NCI-H187 (cell line): ENCODE data around the gene PALM.

Source experiments
- DNase-seq, 2 experiments: peaks; one replicate each; lab custom pipeline; 2025; lab: John Stamatoyannopoulos, UW

The PALM gene

DNA sequence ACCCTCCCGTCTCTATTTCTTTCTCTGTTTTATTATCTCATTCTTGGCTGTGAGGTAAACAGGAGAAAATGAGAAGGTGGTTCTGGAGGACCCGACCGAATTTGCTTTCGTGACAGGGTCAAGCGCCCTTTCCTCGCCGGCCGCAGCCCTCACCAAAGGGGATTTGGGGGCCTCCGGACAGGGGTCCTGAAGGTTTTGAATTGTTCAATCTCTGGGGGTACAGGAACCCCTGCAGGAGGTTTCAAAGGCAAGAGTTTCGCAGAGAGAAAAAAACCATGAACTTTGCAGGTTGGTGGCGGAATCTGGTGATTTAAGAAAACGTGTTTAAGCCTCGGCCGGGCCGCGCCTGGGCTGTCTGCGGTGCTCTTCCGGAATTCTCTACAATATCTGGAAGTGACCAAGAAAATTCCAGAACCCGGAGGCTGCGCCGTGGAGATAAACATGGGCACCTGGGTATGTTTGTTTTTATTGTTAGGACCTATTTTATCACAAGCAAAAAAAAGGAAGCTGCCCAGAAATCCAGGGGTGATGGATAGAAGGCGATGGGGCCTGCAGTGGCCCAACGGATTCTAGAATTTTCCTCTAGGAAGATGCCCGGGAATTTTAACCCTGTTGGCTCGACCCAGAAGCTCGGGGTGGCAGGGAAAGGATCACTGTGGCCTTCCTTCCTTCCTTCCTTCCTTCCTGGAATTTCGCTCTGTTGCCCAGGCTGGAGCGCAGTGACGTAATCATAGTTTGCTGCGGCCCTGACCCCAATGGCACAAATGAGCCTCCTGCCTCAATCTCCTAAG lies 74.3 kb downstream of the PALM start:
- DNase-seq, result no peak

DNA sequence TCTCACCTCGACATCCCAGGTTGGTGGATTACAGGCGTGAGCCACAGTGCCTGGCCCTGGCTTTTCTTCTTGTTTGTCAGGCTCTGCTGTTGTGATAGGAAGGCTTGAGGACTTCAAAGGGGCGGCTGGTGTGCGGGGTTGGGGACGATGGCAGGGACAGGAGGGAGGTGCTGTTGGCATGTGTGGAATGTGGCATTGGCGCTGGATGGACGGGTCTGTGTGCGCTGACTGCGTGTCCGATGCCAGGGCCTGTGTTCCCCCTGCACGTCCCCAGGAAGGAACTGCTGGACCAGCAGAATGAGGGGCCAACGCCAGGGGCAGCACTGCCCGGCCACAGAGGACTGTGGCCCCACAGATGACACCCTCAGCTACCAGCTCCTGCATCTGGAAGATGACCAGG lies 75.8 kb downstream of the PALM start:
- DNase-seq, result no peak

DNA sequence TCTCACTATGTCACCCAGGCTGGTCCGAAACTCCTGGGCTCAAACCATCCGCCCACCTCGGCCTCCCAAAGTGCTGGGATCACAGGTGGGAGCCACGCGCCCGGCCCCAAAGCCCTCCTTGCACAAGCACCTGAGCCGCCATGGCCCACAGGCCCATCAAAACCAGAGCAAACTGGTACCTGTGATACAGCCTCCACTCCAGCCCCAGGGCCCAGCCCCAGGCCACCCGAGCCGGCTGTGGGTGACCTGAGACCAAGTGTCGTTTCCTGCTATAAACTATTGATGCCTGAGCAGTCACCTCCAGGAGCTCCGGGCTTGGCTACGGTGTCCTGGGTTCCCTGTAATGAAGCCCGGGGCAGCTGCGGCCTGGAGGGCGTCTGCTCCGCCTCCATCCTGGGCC lies 78.8 kb downstream of the PALM start:
- no peak for DNase-seq

- no peak for DNase-seq
These were observed 79.9 kb downstream of the PALM start for GRCh38 chr19:788686-788982.

GRCh38 chr19:788983-789700 lies 80.4 kb downstream of the PALM start:
- DNase-seq, result no peak

- no peak for DNase-seq
These were observed 80.9 kb downstream of the PALM start for GRCh38 chr19:789701-790060.

GRCh38 chr19:791007-791566 lies 82.4 kb downstream of the PALM start:
- no peak for DNase-seq

GRCh38 chr19:791567-792305 lies 83.0 kb downstream of the PALM start:
- DNase-seq, result no peak

DNA sequence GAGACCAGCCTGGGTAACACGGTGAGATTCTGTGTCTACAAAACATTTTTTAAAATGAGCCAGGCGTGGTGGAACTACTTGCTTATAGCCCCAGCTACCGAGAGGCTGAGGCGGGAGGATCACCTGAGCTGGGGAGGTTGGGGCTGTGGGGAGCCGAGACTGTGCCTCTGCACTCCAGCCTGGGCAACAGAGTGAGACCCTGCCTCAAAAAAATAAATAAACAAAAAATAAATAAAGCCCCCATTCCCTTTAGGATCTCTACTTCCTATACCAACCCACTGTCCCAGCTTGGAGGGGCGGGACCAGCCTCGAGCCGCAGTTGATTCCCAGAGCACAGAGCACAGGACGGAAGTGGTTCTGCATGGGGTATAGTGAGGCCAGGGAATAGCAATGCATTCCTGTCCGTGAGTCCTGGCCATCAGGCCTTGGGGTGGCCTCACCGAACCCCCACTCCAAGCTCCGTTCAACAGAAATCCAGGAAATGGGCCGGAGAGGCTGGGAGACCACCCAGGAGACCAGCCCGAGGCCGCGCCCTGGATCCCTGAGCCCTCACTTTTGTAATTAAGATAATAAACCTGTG lies 83.7 kb downstream of the PALM start:
- no peak for DNase-seq

DNA sequence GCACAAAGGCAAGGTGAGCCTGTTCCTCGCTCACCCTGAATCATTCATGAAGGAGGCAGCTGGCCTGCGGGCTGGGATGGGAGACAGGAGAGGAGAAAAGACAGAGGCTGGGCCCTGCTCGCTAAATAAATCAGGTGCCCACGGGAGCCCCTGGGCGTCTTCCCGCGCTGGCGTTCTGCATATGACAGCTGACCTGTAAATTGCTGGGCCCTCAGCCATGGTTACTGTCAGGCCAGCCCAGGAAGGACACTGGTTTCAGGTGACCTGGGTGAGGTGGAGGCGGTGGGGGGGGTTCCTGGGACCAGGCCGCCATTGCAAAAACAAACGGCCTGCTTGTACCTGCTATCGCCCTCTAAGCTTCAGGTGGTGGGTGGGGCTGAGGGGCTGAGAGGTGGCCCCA lies 85.1 kb downstream of the PALM start:
- DNase-seq, result no peak

GRCh38 chr19:795073-795611 lies 86.4 kb downstream of the PALM start:
- no peak for DNase-seq

- no peak for DNase-seq
These were observed 87.2 kb downstream of the PALM start for GRCh38 chr19:795691-796581.

DNA sequence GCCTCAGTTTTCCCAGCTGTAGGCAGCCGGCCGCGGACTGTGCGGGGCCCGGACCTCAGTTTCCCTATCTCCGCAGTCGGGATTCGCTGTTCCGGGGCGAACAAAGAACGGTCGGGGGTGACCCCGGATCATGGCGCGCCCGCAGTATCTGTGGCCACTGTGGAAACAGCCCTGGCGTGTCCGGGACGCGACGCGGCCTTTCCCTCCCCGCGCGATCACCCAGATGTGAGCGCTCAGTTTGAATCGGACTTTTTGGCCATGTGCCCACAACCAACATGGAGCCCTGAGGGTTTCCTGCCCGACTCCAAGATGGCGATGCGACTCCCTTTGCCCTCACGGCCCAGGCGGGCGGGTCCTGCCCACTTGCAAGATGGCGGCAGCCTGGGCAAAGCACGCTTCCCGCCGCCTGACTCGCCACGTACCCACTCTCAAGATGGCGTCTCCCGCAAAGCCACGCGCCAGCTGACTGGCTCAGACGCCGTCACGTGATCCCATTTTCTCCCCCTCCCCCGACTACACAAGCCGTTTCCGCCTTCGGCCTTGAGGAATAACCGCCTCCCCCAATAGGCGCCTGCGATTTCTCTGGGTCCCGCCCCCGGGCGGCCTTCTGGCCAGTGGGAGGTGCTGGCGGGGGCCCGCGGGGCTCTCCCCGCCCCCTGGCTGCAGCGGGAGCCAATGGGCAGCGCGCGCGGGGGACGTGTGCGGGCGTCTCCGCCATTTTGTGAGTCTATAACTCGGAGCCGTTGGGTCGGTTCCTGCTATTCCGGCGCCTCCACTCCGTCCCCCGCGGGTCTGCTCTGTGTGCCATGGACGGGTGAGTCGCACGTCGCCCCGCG lies 88.2 kb downstream of the PALM start, which contains the start of gene PTBP1:
Gene PTBP1 (plus strand): TSS at position 761 of the 836 bp plus-strand sequence. CDS start 46 bp downstream, at position 807.
- peak; percentile 98 to 100 for DNase-seq
